ENCODE results near the gene CACNA1C.

DNA sequence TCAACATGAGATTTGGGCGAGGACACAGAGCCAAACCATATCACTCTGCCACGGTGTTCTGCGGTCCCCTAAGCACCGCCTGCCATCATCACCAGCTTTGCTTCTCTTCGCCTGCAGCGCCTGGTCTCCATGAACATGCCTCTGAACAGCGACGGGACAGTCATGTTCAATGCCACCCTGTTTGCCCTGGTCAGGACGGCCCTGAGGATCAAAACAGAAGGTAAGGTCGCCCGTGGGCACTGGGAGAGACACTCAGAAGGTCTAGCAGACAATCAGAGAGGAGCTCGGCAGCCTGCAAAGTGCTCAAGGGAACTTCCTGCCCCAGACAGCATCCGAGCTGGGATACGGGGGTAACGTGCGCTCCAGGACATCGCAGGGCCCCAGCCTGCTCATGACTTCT lies 616.0 kb downstream of the CACNA1C start:
- TF ChIP-seq, protein P1, sequence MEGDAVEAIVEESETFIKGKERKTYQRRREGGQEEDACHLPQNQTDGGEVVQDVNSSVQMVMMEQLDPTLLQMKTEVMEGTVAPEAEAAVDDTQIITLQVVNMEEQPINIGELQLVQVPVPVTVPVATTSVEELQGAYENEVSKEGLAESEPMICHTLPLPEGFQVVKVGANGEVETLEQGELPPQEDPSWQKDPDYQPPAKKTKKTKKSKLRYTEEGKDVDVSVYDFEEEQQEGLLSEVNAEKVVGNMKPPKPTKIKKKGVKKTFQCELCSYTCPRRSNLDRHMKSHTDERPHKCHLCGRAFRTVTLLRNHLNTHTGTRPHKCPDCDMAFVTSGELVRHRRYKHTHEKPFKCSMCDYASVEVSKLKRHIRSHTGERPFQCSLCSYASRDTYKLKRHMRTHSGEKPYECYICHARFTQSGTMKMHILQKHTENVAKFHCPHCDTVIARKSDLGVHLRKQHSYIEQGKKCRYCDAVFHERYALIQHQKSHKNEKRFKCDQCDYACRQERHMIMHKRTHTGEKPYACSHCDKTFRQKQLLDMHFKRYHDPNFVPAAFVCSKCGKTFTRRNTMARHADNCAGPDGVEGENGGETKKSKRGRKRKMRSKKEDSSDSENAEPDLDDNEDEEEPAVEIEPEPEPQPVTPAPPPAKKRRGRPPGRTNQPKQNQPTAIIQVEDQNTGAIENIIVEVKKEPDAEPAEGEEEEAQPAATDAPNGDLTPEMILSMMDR (IDR thresholded peaks at IDR 0.05) = no peak
- no peak for TF ChIP-seq POLR2A (IDR thresholded peaks at IDR 0.05; ENCODE audit: low read depth)
